Heart left ventricle (tissue), 13 donors: ENCODE measurements around the gene CDH13.
A peak's percentile ranks its signal among the peaks of the same experiment; 100 is the strongest.

Experiments
- CTCF ChIP-seq, 12 donors: fragments of 200-600 bp; sonication (generic) in 4 of 12; IDR thresholded peaks; one replicate each; pipeline versions ENCODE4 v1.5.0 to v1.8.0; 2018 to 2022; ENCODE audit warnings: antibody characterized with exemption in 12 of 12, mild to moderate bottlenecking in 5 of 12
- POLR2A ChIP-seq, 2 donors: fragments of 450-650 bp; IDR thresholded peaks; one replicate each; pipeline ENCODE4 v1.6.1; 2017; ENCODE audit warnings: antibody characterized with exemption in 2 of 2, mild to moderate bottlenecking in 2 of 2, moderate library complexity in 2 of 2
- donor health status: ischemic (EF 13 %, LVEDD 7.1; RV severe dilation, severe dysfunction).
- donor health status: DM: no; HTN: yes; CAD: no.
- donor health status: DM: no; HTN: no; CAD: no.
- donor health status: ischemic (EF 25% LVEDD 6.9; RV normal size, moderate dysfunction).
- donor health status: ischemic (EF 25% LVEDD 5.7; RV mildly dilated, moderate dysfunction).
- donor health status: ischemic (EF 35%, LVEDD 5.7; RV mildly dilated, moderate dysfunction).
- donor health status: nonischemic (EF 11% LVEDD 7.7; RV severe dilation, severe dysfunction).
- donor health status: DM: yes; HTN: yes; CAD: no.
- donor health status: PGD.
- donor health status: ischemic (EF 29% LVEDD 5.4; RV normal size, mild dysfunction).
- donor health status: nonischemic (EF 23%, LVEDD 6.1; RV moderate dilation, normal function).

GRCh38 chr16:82628088-82628423 is 1.3 kb downstream of the CDH13 start:
- TF ChIP-seq CTCF (IDR thresholded peaks at IDR 0.05) (no peak), POLR2A (IDR thresholded peaks at IDR 0.05) (peak in 1 of 2 donors; percentile 22)
